ENCODE data around the gene WDR70. TPM values are rescaled to one million over a fixed set of nuclear protein-coding genes. Genes with fewer than 3 reads are reported as not detected.

WDR70 gene
- total RNA-seq, 1 donor from 2014 or later, result 23.6 TPM

DNA sequence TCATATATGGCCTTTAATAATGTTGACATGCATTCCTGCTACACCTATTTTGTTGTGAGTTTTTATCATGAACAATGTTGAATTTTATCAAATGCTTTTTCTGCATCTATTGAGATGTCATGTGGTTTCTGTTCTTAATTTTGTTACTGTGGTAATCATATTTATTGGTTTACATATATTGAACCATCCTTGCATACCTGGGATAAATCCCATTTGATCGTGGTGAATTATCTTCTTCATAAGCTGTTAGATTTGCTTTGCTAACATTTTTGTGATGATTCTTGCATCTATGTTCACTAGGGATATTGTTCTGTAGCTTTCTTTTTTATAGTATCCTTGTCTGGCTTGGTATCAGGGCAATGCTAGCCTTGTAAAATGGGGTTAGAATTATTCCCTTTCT lies 222.0 kb downstream of the WDR70 start:
- Mint-ChIP-seq H3K27me3 (ENCODE audit: low read depth) (no peaks in the 10 kb centered on the region), H3K36me3 (ENCODE audit: low read depth) (peaks cover 7% of the 10 kb centered on the region), H3K27ac (ENCODE audit: unreplicated experiment) (no peak overlapping the region), H3K4me1 (ENCODE audit: low read depth) (peaks cover 7% of the 10 kb centered on the region), H3K9me3 (ENCODE audit: low read depth) (peaks cover 11% of the 10 kb centered on the region), H3K4me3 (ENCODE audit: unreplicated experiment) (no peak overlapping the region)
- TF ChIP-seq, protein P1, sequence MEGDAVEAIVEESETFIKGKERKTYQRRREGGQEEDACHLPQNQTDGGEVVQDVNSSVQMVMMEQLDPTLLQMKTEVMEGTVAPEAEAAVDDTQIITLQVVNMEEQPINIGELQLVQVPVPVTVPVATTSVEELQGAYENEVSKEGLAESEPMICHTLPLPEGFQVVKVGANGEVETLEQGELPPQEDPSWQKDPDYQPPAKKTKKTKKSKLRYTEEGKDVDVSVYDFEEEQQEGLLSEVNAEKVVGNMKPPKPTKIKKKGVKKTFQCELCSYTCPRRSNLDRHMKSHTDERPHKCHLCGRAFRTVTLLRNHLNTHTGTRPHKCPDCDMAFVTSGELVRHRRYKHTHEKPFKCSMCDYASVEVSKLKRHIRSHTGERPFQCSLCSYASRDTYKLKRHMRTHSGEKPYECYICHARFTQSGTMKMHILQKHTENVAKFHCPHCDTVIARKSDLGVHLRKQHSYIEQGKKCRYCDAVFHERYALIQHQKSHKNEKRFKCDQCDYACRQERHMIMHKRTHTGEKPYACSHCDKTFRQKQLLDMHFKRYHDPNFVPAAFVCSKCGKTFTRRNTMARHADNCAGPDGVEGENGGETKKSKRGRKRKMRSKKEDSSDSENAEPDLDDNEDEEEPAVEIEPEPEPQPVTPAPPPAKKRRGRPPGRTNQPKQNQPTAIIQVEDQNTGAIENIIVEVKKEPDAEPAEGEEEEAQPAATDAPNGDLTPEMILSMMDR (IDR thresholded peaks at IDR 0.05), result no peak
- no peak for DNase-seq (ENCODE audit: low spot score)

DNA sequence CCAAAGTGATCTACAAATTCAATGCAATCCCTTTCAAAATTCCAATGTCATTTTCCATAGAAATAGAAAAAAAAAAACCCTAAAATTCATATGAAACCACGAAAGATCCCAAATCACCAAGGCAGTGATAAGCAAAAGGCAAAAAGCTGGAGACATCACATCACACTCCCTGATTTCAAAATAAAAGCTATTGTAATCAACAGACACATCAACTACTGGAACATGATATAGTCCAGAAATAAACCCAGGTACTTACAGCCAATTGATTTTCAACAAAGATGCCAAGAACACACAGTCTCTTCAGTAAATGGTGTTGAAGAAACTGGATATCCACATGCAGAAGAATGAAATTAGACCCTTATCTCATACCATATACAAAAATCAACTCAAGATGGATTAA lies 224.0 kb downstream of the WDR70 start:
- H3K36me3 Mint-ChIP-seq (ENCODE audit: low read depth), result peaks cover 7% of the 10 kb centered on the region
- peaks cover 11% of the 10 kb centered on the region for H3K9me3 Mint-ChIP-seq (ENCODE audit: low read depth)
- H3K27me3 Mint-ChIP-seq (ENCODE audit: low read depth), result no peaks in the 10 kb centered on the region
- no peak for DNase-seq (ENCODE audit: low spot score)
- TF ChIP-seq, protein P1 (IDR thresholded peaks at IDR 0.05), result no peak
- H3K4me3 Mint-ChIP-seq (ENCODE audit: unreplicated experiment), result no peak overlapping the region
- no peak overlapping the region for H3K27ac Mint-ChIP-seq (ENCODE audit: unreplicated experiment)
- H3K4me1 Mint-ChIP-seq (ENCODE audit: low read depth), result peaks cover 7% of the 10 kb centered on the region

DNA sequence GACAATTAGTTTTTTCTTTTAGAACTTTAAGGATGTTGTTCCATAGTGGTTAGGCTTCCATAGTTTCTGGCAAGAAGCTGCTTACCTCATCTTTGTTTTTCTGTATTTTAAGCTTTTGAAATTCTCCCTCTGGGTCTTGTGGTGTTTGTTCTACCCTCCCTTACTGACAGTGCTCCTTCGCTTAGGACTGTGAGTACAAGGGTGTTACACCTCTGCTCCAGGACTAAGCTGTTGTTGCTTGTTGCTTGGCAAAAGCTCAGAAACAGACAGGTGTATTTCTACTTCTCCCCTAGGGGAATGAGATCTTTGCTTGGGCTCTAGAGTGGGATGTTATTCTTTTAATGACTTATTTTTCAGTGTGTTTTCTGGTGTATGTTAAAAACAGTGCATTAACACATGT lies 225.2 kb downstream of the WDR70 start:
- peaks cover 11% of the 10 kb centered on the region for H3K36me3 Mint-ChIP-seq (ENCODE audit: low read depth)
- no peak overlapping the region for H3K4me3 Mint-ChIP-seq (ENCODE audit: unreplicated experiment)
- no peak overlapping the region for H3K27ac Mint-ChIP-seq (ENCODE audit: unreplicated experiment)

DNA sequence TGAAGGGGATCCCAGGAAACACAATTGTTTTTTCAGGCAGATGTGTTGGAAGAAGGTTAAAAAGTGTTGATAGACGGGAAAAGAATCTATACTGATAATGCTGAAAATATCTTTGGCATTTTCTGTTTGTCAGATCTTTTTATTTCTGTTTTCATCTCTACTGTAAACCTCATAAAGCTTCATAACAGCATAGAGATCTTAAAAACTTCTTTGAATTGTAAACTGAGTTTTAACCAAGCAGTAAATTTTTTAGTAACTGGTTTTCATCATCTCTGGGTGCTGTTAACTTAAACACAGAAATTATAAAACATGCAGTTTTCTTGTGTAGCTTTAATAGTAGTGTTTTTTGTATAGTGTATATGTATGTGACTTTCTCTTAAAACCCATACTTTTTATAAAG lies 227.0 kb downstream of the WDR70 start:
- no peak overlapping the region for H3K27ac Mint-ChIP-seq (ENCODE audit: unreplicated experiment)
- H3K36me3 Mint-ChIP-seq (ENCODE audit: low read depth), result peaks cover 8% of the 10 kb centered on the region
- TF ChIP-seq, protein P1 (IDR thresholded peaks at IDR 0.05), result no peak
- H3K9me3 Mint-ChIP-seq (ENCODE audit: low read depth), result peaks cover 5% of the 10 kb centered on the region
- H3K4me1 Mint-ChIP-seq (ENCODE audit: low read depth), result no peaks in the 10 kb centered on the region
- no peaks in the 10 kb centered on the region for H3K27me3 Mint-ChIP-seq (ENCODE audit: low read depth)
- no peak overlapping the region for H3K4me3 Mint-ChIP-seq (ENCODE audit: unreplicated experiment)
- no peak for DNase-seq (ENCODE audit: low spot score)

More for the DNA sequence above, 225.2 kb downstream of the WDR70 start:
- DNase-seq (ENCODE audit: low spot score), result no peak
- no peaks in the 10 kb centered on the region for H3K27me3 Mint-ChIP-seq (ENCODE audit: low read depth)
- H3K4me1 Mint-ChIP-seq (ENCODE audit: low read depth), result no peaks in the 10 kb centered on the region
- TF ChIP-seq, protein P1 (IDR thresholded peaks at IDR 0.05), result no peak
- H3K9me3 Mint-ChIP-seq (ENCODE audit: low read depth), result peaks cover 11% of the 10 kb centered on the region

DNA sequence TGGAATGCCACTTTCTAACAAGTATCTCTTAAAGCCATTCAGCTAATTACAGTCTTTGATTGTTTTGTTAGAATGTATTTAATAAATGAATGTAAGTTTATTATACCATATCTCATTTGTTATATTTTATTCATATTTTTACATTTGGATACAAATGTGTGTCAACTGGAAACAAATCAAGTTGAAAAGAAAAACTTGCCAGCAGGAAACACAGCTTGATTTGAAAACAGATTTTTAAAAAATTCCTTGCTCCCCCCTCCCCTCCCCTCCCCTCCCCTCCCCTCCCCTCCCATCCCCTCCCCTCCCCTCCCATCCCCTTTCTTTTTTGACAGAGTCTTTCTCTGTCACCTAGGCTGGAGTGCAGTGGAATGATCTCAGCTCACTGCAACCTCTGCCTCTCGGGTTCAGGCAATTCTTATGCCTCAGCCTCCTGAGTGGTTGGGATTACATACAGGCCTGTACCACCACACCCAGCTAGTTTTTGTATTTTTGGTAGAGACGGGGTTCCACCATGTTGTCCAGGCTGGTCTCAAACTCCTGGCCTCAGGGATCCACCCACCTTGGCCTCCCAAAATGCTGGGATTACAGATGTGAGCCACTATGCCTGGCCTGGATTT lies 227.6 kb downstream of the WDR70 start:
- Mint-ChIP-seq H3K27ac (ENCODE audit: unreplicated experiment) (no peak overlapping the region), H3K27me3 (ENCODE audit: low read depth) (no peaks in the 10 kb centered on the region), H3K4me1 (ENCODE audit: low read depth) (no peaks in the 10 kb centered on the region), H3K9me3 (ENCODE audit: low read depth) (no peaks in the 10 kb centered on the region), H3K4me3 (ENCODE audit: unreplicated experiment) (no peak overlapping the region), H3K36me3 (ENCODE audit: low read depth) (peaks cover 4% of the 10 kb centered on the region)
- TF ChIP-seq, protein P1 (IDR thresholded peaks at IDR 0.05), result no peak
- no peak for DNase-seq (ENCODE audit: low spot score)
